GM19025 (cell line): Measurements from ENCODE around the gene TIMM23.
"Not testable (repeated sequence)": the region's sequence is repeated elsewhere in the genome, so short reads cannot be mapped to it uniquely, and the experiment has no call there.

Source experiments
- ATAC-seq: cut with Tn5 transposase; IDR thresholded peaks from one replicate; pipeline ENCODE4 v1.9.1; 2021; ENCODE audit warnings: mild to moderate bottlenecking, low read depth, moderate library complexity; ENCODE audit not compliant: unreplicated experiment

TIMM23 gene

DNA sequence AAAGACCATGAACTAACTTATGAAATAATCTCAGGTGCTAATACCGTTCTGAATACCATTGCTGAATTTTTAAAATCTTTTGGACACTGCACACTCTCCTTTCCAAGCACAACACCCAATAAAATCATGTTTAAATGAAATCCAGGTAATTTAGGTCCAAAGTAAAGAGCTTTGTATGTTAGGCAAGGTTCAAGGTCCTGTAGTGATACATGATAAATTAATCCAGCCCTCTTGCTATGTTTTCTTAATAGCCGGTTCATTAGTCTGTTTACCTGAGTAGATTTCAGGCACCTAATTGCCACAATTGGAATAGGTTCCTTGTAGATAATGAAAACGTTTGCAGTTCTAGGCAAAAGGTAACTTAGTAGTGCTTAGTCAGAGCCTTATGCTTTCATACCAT, 13.3 kb downstream of the TIMM23 start:
- ATAC-seq = not testable (repeated sequence)

DNA sequence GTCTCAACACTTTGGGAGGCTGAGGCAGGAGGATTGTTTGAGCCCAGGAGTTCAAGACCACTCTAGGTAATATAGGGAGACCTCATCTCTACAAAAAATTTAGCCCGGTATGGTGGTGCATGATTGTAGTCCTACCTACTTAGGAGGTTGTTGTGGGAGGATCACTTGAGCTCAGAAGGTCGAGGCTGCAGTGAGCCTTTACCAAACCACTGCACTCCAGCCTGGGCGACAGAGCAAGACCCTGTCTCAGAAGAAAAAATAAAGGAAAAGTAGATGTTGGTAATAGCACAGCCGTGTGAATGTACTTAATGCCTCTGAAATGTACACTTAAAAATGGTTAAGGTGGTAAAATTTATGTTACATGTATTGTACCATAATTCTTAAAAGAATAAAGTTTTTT, 25.3 kb downstream of the TIMM23 start:
- no peak for ATAC-seq

DNA sequence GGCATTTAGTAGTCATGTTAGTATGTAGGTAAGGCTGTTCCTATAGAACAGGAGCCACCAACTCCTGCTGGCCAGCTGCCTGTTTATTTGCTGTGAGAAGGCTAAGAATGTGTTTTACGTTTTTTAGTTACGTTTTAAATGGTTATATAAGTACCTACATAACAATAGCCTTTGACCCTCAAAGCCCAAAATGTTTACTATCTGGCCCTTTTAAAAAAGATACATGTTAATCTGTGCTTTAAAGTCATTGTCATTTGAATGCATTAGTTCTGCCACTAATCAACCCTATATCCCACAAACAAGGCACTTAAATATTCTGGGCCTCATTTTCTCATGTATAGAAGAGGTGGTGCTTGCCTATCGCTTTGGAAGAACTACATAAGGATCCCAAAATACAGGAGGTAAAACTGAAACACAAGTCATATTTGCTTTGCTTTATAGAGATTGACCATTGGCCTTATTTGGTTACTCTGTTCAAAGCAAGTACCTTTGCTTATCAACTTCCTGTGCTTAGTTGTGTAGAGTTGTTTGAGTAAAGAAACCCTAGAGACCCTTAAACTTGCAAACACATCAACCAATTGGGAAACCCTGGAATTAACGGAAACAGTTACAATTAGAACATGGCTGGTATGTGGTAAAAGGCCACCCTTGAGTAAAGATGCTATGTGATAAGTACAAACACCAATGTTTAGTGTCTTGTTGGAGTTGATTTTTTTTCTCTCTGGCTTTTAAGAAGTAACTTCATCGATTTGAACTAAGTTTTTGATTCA, 25.9 kb downstream of the TIMM23 start:
- ATAC-seq = no peak

DNA sequence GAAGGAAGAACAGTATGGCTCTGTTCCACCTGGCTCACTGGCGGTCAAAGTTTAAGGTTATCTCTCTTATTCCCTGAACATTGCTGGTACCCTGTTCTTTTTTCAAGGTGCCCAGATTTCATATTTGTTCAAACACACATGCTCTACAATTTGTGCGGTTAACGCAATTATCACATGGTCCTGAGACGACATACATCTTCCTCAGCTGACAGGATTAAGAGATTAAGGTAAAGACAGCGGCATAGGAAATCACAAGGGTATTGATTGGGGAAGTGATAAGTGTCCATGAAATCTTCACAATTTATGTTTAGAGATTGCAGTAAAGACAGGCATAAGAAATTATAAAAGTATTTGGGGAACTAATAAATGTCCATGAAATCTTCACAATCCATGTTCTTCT, 27.7 kb downstream of the TIMM23 start:
- ATAC-seq = not testable (repeated sequence)

- ATAC-seq = no peak
Observed at GRCh38 chr10:46000538-46000937, 28.2 kb downstream of the TIMM23 start.

- ATAC-seq = no peak
Observed at GRCh38 chr10:46001187-46001756, 29.0 kb downstream of the TIMM23 start.

- not testable (repeated sequence) for ATAC-seq
Observed at GRCh38 chr10:46002189-46002687, 29.9 kb downstream of the TIMM23 start.

DNA sequence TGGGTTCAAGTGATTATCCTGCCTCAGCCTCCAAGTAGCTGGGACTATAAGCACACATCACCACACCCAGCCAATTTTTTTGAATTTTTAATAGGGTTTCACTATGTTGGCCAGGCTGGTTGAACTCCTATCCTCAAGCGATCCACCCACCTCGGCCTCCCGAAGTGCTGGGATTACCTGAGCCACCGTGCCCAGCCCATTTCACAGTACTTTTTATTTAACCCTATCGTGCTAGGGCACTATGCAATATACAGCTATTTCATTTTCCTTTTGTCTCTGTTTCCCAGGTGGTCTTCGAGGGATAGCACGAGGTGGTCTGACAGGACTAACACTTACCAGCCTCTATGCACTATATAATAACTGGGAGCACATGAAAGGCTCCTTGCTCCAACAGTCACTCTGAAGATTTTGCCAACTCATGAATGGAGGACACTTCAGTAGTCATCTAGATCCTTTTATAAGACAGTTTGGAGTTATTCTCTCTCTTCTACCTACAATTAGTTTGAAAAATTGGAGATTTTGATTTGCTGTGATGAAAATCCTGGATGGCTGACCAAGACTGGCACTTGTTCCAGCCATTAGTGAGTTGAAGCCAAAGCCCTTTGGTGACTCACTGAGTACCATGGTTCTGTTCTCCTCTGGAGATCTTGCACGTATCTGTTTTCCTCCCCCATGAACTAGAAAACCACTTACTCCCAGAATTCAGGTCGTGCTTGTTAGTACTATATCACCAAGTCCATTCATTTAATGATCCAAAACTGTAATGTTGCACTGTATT, 30.8 kb downstream of the TIMM23 start:
- ATAC-seq = no peak

DNA sequence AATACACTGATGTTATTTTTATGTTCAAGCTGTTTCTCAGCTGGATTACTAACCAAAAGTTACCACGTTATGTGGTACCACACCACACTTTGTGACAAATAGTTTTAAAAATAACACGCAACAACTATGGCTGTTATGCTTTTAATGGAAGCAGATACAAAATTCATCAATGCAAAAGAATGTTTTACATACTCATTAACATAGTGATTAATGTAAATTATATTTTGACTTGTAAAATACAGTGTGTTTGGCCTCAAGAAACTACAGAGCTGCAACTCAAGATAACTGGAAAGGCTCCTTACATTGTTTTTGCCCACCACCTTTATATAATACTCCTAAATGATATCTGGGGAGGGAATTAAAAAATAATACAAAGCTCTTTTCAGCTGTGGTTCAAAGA, 32.7 kb downstream of the TIMM23 start:
- ATAC-seq = no peak

DNA sequence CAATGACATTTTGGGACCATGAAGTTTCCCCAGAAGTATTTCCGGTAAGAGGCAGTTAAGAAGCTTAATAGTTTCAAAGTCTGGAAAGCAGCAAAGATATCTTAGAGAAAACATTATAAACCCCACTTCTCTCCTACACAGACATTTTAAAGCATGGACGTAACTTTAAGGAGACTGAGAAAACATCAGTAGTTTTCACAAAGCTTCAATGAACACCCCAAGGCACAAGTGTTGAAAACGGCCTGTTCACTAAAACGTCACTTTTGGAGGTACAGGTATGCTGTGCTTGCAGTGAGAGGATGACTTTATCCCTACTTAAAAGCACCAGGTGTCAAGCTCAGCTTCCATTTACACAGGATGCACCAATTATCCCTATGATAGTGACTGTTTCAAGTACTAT, 33.1 kb downstream of the TIMM23 start:
- ATAC-seq = no peak

GRCh38 chr10:46006219-46006618, 33.9 kb downstream of the TIMM23 start:
- ATAC-seq = no peak

GRCh38 chr10:46012746-46013145, 40.5 kb downstream of the TIMM23 start:
- no peak for ATAC-seq

DNA sequence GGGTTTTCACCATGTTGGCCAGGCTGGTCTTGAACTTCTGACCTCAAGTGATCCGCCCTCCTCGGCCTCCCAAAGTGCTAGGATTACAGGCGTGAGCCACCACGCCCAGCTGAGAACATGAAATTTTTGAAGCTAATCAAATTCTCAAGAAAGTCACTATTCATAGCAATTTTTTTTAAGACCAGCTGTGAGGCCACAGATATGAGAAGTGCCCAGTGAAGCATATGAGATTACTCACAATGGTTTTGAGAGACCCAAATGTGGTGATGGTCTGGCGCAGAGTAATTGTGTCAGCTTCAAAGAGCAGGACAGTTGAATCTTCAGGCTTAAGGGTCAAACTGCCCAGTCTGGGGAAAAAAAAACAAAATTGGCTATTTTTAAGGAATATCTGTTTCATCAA, 41.9 kb downstream of the TIMM23 start:
- no peak for ATAC-seq

DNA sequence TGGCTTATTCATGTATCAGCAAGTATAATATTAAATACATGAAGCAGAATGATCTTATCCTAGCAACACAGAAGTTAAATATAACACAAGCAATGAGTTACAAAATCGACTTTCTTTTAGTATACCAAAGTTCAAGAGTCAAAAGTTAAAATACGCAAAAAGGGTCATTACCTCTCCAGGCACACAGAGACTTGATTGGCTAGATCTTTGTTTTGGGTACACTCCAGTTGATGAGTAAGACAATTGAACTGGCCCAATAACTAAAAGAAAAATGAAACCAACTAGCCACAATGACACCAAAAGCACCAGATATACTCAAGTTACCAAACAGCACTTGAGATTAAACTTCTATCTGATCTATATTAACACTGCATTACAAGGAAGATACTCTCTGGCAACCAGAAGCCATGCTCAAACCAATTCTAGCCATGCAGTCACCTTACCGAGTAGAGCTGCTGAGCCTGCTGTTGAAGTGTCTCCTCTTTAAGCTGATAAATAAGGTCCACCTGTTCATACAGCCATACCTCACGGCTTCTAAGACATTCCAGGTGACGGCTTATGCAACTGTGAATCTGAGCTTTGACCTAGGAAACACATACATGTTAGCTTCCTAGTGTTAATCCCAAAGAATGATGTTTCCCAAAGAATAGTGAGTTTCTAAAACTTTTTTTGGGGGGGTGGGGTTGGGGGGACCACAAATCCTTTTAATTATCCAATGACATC, 42.6 kb downstream of the TIMM23 start:
- no peak for ATAC-seq

DNA sequence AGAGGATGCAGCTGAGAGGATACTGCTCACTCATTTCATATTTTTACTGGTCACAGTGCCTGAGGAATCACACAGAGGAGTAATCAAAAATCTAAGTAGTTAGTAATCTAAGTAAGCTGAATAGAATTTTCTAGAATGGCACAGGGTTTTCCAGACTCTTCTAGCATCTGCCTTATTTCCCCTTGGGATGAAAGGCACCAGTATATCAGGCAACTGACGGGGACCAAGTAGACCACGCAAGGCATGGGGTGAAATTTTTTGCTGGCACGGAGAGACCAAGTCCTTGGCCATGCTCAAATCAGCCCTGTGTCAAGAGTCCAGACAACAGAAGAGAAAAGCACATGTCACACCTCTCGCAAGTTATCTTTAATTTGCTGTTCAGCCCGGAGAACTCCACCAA, 43.9 kb downstream of the TIMM23 start:
- no peak for ATAC-seq

DNA sequence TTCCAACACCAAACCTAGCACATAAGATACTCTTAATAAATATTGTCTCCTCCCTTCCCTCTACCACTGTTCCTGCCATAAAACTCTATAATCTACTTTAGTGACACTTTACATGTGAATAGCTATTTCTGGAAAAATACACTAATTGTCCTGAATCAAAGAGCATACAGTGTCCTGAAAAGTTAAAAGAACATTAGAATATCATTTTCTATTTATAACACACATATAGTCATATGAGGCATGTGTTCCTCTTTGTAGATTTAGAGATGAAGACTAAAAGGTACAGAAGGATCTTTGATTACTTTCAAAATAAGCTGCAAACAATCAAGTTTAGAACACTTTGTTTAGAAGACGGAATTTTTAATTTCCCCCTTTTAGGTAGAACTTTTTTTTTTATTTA, 44.5 kb downstream of the TIMM23 start:
- ATAC-seq = no peak

DNA sequence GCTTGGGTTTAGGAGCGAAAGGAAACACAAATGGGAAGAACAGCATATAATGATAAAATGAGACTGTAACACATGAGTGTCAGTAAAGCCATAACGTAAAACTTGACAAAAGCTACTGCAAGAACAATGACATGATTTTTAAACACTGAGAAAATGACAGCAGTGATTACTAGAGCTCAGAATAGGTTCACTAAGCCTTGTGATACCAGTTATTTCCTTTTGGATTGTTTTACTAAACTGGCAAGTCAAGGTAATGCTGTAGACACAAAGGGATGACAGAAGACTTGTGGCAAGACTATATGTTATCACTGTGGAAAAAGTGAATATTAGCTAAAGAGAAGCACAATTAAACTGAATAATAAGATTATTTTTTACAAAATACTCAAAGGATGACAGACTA, 45.4 kb downstream of the TIMM23 start:
- ATAC-seq = no peak

- ATAC-seq = no peak
Observed at GRCh38 chr10:46018453-46019176, 46.3 kb downstream of the TIMM23 start.

DNA sequence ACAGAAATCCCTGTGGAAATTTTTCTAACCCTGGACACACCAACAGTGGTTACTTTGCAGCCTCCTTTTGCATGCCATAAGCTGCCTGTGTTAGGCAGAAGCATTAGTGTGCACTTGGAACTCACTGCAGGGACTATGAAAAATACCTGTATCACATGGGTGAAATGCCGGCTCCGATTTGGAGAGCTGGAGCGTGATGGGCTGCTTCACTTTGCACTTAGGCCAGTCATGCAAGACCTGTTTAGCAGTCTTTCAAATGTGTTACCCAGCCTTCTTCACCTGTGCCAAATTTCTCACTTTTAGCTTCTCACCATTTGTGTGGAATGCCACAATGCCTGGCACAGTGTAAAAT, 46.9 kb downstream of the TIMM23 start:
- no peak for ATAC-seq
